NB4 (cell line): ENCODE measurements around the gene CAMTA1.

Experiments
- DNase-seq: peaks from one replicate; pipeline ENCODE4 v3.0.0; 2010; ENCODE audit warnings: low read depth
- H3K4me3 ChIP-seq: one replicate; pipeline ENCODE4 v1.5.1; 2011; ENCODE audit warnings: mild to moderate bottlenecking, low read depth, low read length, moderate library complexity
- CTCF ChIP-seq: IDR thresholded peaks from one replicate; pipeline ENCODE4 v1.5.1; 2012; ENCODE audit warnings: low read depth, low read length
- MYC ChIP-seq: IDR thresholded peaks from 2 replicates; pipeline ENCODE4 v1.6.1; 2011; ENCODE audit warnings: low read depth, low read length
- POLR2A ChIP-seq: IDR thresholded peaks from 2 replicates; pipeline ENCODE4 v1.6.1; 2011; ENCODE audit warnings: mild to moderate bottlenecking; ENCODE audit not compliant: insufficient read length; ENCODE audit errors: extremely low read depth
- TF ChIP-seq, protein P1 (sequence below): IDR thresholded peaks from 2 replicates; pipeline ENCODE4 v1.6.1; 2011; ENCODE audit warnings: low read depth, low read length

Gene CAMTA1

DNA sequence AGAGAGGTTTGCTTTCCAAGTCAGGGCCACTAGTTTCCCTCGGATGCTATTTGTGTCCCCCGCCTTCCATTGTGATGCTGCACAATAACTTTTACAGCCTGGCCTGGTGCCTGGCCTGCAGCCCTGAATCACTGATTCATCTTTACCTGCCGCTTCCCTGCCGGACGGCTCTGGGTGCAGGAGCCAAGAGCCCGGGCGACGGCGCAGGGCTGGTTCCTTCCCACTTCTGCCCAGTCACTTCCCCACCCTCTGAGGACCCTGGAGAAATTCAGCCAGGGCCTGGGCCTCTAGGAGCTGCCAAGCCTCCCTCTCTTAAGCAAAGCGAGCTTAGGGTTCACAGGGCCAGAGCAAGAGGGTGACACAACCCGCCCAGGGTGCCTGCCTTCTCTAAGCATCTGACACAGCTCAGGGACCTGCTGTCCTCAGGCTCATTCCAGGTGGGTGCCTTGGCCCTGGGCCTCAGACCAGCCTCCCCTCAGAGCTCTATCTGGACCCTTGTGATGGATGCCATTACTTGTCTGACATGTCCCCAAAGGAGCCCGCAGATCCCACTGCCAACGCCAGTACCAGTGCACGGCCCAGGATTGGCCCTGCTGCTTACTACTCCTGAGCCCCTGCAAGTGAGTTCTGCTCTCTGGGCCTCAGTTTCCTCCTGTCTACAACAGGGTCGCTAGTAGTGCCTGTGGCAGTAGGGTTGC, 604.8 kb downstream of the CAMTA1 start:
- TF ChIP-seq, protein P1, sequence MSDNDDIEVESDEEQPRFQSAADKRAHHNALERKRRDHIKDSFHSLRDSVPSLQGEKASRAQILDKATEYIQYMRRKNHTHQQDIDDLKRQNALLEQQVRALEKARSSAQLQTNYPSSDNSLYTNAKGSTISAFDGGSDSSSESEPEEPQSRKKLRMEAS: no peak
- TF ChIP-seq POLR2A (no peak), CTCF (no peak), MYC (no peak)
- no peak for DNase-seq
- H3K4me3 ChIP-seq: no peak overlapping the region

DNA sequence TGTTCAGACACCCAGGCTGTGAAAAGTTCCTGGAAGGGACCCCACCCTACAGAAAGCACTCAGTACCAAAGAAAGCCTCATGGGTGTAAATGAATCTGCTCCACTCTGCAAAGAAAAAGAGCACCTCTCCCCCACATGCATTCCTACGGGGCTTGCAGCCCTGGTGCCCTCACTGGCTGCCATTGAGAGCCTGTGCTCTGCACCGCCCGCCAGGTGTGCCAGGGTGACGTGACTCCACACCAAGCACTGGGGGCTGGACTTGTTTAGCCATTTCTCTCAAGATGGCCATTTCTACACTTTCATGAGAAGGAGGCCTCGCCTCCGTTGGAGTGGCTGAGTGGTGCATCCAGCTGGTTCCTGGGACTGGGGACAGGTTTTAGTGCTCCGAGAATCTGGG, 605.3 kb downstream of the CAMTA1 start:
- no peak for DNase-seq
- H3K4me3 ChIP-seq: no peak overlapping the region
- TF ChIP-seq CTCF (no peak), POLR2A (no peak), MYC (no peak)
- TF ChIP-seq, protein P1: no peak

DNA sequence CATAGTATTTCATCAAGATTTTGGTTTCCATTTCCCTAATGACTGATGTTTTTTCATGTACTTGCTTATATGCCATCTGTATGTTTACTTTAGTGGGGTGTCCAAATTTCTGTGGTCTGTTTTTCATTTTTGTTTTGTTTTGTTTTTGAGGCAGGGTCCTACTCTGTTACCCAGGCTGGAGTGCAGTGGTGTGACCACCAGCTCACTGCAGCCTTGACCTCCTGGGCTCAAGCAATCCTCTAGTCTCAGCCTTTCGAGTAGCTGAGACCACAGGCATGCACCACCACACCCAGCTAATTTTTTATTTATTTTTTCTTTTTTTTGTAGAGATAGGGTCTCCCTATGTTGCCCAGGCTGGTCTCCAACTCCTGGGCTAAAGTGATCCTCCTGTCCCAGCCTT, 607.9 kb downstream of the CAMTA1 start:
- DNase-seq: no peak
- H3K4me3 ChIP-seq: no peak overlapping the region
- TF ChIP-seq POLR2A: no peak

DNA sequence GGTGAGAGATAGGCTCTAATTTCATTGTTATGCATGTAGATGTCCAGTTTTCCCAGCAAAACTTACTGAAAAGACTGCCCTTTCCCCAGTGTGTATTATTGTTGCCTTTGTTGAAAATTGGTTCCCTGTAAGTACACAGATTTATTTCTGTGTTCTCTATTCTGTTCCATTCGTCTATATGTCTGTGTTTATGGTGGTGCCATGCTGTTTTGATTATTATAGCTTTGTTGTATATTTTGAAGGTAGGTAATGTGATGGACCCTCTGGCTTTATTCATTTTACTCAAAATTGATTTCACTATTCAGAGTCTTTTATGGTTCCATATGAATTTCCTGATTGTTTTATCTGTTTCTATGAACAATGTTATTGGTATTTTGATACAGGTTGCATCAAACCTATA, 610.0 kb downstream of the CAMTA1 start:
- DNase-seq: no peak
- H3K4me3 ChIP-seq: no peak overlapping the region
- no peak for TF ChIP-seq MYC
- no peak for TF ChIP-seq POLR2A
- no peak for TF ChIP-seq CTCF
- TF ChIP-seq, protein P1: no peak

DNA sequence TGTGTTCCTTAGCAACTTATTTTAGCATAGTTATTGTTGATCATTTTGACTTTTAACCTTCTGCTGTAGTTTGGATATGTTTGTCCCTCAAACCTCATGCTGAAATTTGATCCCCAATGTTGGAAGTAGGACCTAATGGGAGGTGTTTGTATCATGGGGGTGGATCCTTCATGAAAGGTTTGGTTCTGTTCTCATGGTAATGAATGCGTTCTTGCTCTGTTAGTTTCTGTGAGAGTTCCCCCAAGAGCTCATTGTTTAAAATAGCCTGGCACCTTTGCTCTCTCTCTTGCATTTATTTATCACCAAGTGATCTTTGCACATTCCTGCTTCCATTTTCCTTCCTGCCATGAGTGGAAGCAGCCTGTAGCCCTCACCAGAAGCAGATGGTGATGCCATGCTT, 613.7 kb downstream of the CAMTA1 start:
- TF ChIP-seq CTCF (no peak), MYC (no peak), POLR2A (no peak)
- TF ChIP-seq, protein P1: no peak
- H3K4me3 ChIP-seq: no peak overlapping the region
- DNase-seq: no peak

DNA sequence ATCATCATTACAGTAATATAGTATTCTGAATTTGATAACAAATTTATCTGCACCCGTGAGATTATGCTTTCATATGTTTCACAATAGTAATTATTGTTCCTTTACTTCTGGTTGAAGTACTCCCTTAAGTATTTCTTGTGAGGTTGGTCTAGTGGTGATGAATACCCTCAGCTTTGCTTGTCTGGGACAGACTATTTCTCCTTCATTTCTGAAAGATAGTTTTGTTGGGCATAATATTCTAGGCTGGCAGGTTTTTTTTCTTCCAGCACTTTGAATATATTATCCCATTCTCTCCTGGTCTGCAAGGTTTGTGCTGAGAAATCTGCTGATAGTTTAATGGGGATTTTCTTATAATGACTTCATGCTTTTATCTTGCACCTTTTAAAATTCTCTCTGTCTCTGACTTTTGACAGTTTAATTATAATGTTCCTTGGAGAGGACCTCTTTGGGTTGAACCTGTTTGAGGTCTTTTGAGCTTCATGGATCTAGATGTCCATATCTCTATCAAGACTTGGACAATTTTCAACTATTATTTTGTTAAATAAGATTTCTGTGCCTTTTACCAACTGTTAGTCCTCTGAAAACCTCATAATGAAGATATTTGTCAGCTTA, 614.4 kb downstream of the CAMTA1 start:
- TF ChIP-seq CTCF (no peak), MYC (no peak), POLR2A (no peak)
- TF ChIP-seq, protein P1: no peak
- no peak overlapping the region for H3K4me3 ChIP-seq
- no peak for DNase-seq
